ENCODE data around the gene TNPO2.

The TNPO2 gene

DNA sequence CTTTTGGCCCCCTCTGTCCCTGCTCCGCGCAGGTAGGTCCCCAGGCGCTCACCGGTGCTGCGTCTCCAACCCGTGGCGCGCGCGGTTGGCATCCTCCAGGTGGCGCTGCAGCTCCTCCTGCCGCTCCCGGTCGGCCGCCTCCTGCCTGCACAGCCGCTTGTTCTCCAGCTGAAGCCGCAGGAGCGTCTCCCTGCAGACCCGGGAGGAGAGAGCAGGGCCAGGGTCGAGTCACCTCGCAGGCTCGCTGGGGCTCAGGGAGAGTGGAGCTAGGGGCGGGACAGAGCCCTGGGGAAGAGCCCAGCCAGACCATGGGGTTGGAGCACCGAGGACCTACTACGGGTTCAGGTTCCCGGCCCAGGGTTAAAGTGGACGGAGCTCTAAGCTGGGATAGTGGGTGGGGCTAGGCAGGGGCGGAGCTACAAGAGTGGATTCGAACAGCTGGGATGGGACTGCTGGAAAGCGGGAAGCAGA lies 42.4 kb upstream of the TNPO2 start (continued):
- TF ChIP-seq, protein P1, sequence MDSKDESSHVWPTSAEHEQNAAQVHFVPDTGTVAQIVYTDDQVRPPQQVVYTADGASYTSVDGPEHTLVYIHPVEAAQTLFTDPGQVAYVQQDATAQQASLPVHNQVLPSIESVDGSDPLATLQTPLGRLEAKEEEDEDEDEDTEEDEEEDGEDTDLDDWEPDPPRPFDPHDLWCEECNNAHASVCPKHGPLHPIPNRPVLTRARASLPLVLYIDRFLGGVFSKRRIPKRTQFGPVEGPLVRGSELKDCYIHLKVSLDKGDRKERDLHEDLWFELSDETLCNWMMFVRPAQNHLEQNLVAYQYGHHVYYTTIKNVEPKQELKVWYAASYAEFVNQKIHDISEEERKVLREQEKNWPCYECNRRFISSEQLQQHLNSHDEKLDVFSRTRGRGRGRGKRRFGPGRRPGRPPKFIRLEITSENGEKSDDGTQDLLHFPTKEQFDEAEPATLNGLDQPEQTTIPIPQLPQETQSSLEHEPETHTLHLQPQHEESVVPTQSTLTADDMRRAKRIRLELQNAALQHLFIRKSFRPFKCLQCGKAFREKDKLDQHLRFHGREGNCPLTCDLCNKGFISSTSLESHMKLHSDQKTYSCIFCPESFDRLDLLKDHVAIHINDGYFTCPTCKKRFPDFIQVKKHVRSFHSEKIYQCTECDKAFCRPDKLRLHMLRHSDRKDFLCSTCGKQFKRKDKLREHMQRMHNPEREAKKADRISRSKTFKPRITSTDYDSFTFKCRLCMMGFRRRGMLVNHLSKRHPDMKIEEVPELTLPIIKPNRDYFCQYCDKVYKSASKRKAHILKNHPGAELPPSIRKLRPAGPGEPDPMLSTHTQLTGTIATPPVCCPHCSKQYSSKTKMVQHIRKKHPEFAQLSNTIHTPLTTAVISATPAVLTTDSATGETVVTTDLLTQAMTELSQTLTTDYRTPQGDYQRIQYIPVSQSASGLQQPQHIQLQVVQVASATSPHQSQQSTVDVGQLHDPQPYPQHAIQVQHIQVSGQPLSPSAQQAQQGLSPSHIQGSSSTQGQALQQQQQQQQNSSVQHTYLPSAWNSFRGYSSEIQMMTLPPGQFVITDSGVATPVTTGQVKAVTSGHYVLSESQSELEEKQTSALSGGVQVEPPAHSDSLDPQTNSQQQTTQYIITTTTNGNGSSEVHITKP (tag by site-specific recombination; IDR thresholded peaks at IDR 0.05), result 0 out of 2 replicates have a peak, but pooled peaks have one; percentile 23
- TF ChIP-seq ZSCAN16 (tag by site-specific recombination; IDR thresholded peaks at IDR 0.05) (no peak), ZNF501 (tag by site-specific recombination; IDR thresholded peaks at IDR 0.05) (no peak), ZBTB48 (tag by site-specific recombination; IDR thresholded peaks at IDR 0.05) (no peak), ZNF335 (tag by site-specific recombination; conservative IDR thresholded peaks at IDR 0.05) (peak; percentile 87), ZNF366 (tag by site-specific recombination; conservative IDR thresholded peaks at IDR 0.05) (peak; percentile 37), ZBTB20 (tag by site-specific recombination; IDR thresholded peaks at IDR 0.05) (peak; percentile 52; the same call in 1 of the 2 replicates), ZXDB (tag by site-specific recombination; IDR thresholded peaks at IDR 0.05) (0 out of 2 replicates have a peak, but pooled peaks have one; percentile 30), ZNF24 (tag by site-specific recombination; IDR thresholded peaks at IDR 0.05) (no peak), KLF8 (tag by site-specific recombination; IDR thresholded peaks at IDR 0.05) (peak; percentile 45; the same call in 1 of the 2 replicates), ZBTB8A (tag by site-specific recombination; IDR thresholded peaks at IDR 0.05) (peak; percentile 53), ZNF16 (tag by site-specific recombination; IDR thresholded peaks at IDR 0.05; ENCODE audit: low read depth) (no peak), ZNF792 (tag by site-specific recombination; IDR thresholded peaks at IDR 0.05) (no peak), WT1 (tag by site-specific recombination; IDR thresholded peaks at IDR 0.05) (no peak), KLF7 (tag by site-specific recombination; IDR thresholded peaks at IDR 0.05; ENCODE audit: borderline replicate concordance) (no peak), ZNF76 (tag by site-specific recombination; IDR thresholded peaks at IDR 0.05; ENCODE audit: borderline replicate concordance, low read depth) (0 out of 2 replicates have a peak, but pooled peaks have one; percentile 11), GLIS1 (tag by site-specific recombination; IDR thresholded peaks at IDR 0.05) (peak; percentile 55), ZNF239 (tag by site-specific recombination; IDR thresholded peaks at IDR 0.05) (no peak), ZNF610 (tag by site-specific recombination; IDR thresholded peaks at IDR 0.05; ENCODE audit: borderline replicate concordance) (peak; percentile 95), ZEB2 (tag by site-specific recombination; IDR thresholded peaks at IDR 0.05) (peak; percentile 83), ZBTB17 (tag by site-specific recombination; IDR thresholded peaks at IDR 0.05) (peak; percentile 95), ZNF629 (tag by site-specific recombination; IDR thresholded peaks at IDR 0.05) (0 out of 2 replicates have a peak, but pooled peaks have one; percentile 27), EGR2 (tag by site-specific recombination; IDR thresholded peaks at IDR 0.05; ENCODE audit: low read depth) (no peak), ZNF2 (tag by site-specific recombination; IDR thresholded peaks at IDR 0.05) (peak; percentile 67; the same call in 1 of the 2 replicates), ZFP41 (tag by site-specific recombination; IDR thresholded peaks at IDR 0.05; ENCODE audit: borderline replicate concordance) (no peak), ZNF654 (tag by site-specific recombination; IDR thresholded peaks at IDR 0.05; ENCODE audit: low read depth) (peak; percentile 40; the same call in 1 of the 2 replicates), IKZF3 (tag by site-specific recombination; IDR thresholded peaks at IDR 0.05) (peak; percentile 97)
- TF ChIP-seq, protein P2, sequence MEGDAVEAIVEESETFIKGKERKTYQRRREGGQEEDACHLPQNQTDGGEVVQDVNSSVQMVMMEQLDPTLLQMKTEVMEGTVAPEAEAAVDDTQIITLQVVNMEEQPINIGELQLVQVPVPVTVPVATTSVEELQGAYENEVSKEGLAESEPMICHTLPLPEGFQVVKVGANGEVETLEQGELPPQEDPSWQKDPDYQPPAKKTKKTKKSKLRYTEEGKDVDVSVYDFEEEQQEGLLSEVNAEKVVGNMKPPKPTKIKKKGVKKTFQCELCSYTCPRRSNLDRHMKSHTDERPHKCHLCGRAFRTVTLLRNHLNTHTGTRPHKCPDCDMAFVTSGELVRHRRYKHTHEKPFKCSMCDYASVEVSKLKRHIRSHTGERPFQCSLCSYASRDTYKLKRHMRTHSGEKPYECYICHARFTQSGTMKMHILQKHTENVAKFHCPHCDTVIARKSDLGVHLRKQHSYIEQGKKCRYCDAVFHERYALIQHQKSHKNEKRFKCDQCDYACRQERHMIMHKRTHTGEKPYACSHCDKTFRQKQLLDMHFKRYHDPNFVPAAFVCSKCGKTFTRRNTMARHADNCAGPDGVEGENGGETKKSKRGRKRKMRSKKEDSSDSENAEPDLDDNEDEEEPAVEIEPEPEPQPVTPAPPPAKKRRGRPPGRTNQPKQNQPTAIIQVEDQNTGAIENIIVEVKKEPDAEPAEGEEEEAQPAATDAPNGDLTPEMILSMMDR (tag by site-specific recombination; IDR thresholded peaks at IDR 0.05), result peak; percentile 94
- TF ChIP-seq, protein P3, sequence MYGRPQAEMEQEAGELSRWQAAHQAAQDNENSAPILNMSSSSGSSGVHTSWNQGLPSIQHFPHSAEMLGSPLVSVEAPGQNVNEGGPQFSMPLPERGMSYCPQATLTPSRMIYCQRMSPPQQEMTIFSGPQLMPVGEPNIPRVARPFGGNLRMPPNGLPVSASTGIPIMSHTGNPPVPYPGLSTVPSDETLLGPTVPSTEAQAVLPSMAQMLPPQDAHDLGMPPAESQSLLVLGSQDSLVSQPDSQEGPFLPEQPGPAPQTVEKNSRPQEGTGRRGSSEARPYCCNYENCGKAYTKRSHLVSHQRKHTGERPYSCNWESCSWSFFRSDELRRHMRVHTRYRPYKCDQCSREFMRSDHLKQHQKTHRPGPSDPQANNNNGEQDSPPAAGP (tag by site-specific recombination; IDR thresholded peaks at IDR 0.05), result peak; percentile 59; the same call in 1 of the 2 replicates
- TF ChIP-seq, protein P4, sequence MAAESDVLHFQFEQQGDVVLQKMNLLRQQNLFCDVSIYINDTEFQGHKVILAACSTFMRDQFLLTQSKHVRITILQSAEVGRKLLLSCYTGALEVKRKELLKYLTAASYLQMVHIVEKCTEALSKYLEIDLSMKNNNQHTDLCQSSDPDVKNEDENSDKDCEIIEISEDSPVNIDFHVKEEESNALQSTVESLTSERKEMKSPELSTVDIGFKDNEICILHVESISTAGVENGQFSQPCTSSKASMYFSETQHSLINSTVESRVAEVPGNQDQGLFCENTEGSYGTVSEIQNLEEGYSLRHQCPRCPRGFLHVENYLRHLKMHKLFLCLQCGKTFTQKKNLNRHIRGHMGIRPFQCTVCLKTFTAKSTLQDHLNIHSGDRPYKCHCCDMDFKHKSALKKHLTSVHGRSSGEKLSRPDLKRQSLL (tag by site-specific recombination; IDR thresholded peaks at IDR 0.05), result no peak
- TF ChIP-seq, protein P5, sequence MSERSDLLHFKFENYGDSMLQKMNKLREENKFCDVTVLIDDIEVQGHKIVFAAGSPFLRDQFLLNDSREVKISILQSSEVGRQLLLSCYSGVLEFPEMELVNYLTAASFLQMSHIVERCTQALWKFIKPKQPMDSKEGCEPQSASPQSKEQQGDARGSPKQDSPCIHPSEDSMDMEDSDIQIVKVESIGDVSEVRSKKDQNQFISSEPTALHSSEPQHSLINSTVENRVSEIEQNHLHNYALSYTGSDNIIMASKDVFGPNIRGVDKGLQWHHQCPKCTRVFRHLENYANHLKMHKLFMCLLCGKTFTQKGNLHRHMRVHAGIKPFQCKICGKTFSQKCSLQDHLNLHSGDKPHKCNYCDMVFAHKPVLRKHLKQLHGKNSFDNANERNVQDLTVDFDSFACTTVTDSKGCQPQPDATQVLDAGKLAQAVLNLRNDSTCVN (tag by site-specific recombination; optimal IDR thresholded peaks at IDR 0.05), result peak; percentile 57
